Measurements from ENCODE around the gene PUM2.

DNA sequence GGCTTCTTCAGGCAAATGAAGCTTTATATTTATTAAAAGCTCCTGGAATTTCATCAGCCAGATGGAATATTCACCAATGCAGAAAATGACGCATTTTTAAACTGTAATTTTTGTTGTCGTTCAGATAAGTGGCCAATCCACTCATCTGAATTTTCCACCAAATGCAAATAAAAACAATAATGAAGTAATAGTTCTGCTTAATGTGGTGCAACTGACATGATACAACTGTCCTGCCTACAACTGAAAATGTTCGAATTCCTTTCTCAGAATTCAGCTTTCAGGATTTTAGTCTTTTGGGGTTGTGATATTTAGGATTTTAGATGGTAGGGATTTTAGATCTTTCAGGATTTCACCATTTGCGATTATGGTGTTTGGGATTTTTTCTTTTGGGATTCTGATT, 27.1 kb upstream of the PUM2 start:
- TF ChIP-seq, protein P1, sequence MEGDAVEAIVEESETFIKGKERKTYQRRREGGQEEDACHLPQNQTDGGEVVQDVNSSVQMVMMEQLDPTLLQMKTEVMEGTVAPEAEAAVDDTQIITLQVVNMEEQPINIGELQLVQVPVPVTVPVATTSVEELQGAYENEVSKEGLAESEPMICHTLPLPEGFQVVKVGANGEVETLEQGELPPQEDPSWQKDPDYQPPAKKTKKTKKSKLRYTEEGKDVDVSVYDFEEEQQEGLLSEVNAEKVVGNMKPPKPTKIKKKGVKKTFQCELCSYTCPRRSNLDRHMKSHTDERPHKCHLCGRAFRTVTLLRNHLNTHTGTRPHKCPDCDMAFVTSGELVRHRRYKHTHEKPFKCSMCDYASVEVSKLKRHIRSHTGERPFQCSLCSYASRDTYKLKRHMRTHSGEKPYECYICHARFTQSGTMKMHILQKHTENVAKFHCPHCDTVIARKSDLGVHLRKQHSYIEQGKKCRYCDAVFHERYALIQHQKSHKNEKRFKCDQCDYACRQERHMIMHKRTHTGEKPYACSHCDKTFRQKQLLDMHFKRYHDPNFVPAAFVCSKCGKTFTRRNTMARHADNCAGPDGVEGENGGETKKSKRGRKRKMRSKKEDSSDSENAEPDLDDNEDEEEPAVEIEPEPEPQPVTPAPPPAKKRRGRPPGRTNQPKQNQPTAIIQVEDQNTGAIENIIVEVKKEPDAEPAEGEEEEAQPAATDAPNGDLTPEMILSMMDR (IDR thresholded peaks at IDR 0.05): no peak
- TF ChIP-seq POLR2A (IDR thresholded peaks at IDR 0.05): no peak
